HG03521 (cell line): ENCODE results near the gene MICAL2.

Experiments
- ATAC-seq: cut with Tn5 transposase; IDR thresholded peaks from one replicate; pipeline ENCODE4 v1.9.1; 2021; ENCODE audit warnings: mild to moderate bottlenecking, moderate library complexity; ENCODE audit not compliant: unreplicated experiment

MICAL2 gene

GRCh38 chr11:12183827-12184620 is 73.6 kb downstream of the MICAL2 start:
- no peak for ATAC-seq

GRCh38 chr11:12184699-12185098 is 74.3 kb downstream of the MICAL2 start:
- no peak for ATAC-seq

- ATAC-seq = no peak
These were observed 74.8 kb downstream of the MICAL2 start for GRCh38 chr11:12185106-12185690.

GRCh38 chr11:12185914-12186313 is 75.5 kb downstream of the MICAL2 start:
- ATAC-seq = no peak

GRCh38 chr11:12186701-12187100 is 76.3 kb downstream of the MICAL2 start:
- ATAC-seq = no peak

GRCh38 chr11:12187399-12187798 is 77.0 kb downstream of the MICAL2 start:
- no peak for ATAC-seq

GRCh38 chr11:12188548-12189317 is 78.3 kb downstream of the MICAL2 start:
- ATAC-seq = peak; percentile 70

- ATAC-seq = no peak
These were observed 79.3 kb downstream of the MICAL2 start for GRCh38 chr11:12189543-12190235.

- no peak for ATAC-seq
These were observed 80.1 kb downstream of the MICAL2 start for GRCh38 chr11:12190511-12190910.

- no peak for ATAC-seq
These were observed 82.6 kb downstream of the MICAL2 start for GRCh38 chr11:12192794-12193514.

- ATAC-seq = no peak
These were observed 83.3 kb downstream of the MICAL2 start for GRCh38 chr11:12193515-12194336.

- ATAC-seq = peak; percentile 75
These were observed 85.4 kb downstream of the MICAL2 start for GRCh38 chr11:12195768-12196167.

- ATAC-seq = no peak
These were observed 85.9 kb downstream of the MICAL2 start for GRCh38 chr11:12196308-12196707.

GRCh38 chr11:12196872-12197271 is 86.5 kb downstream of the MICAL2 start:
- ATAC-seq = no peak

GRCh38 chr11:12198251-12199222 is 88.1 kb downstream of the MICAL2 start:
- ATAC-seq = no peak

GRCh38 chr11:12199231-12199948 is 89.0 kb downstream of the MICAL2 start:
- ATAC-seq = no peak

- ATAC-seq = no peak
These were observed 90.0 kb downstream of the MICAL2 start for GRCh38 chr11:12200279-12200990.
